Lower leg skin (tissue), 4 donors: ENCODE data around the gene DENND5A. TPM values are rescaled to one million over a fixed set of nuclear protein-coding genes. Genes with fewer than 3 reads are reported as not detected.
"Not testable (repeated sequence)": the region's sequence is repeated elsewhere in the genome, so short reads cannot be mapped to it uniquely, and the experiment has no call there.

ENCODE experiments used
- DNase-seq, 2 donors: peaks; one replicate each; pipeline ENCODE4 v3.0.0-alpha.2; 2019; ENCODE audit warnings: low spot score in 2 of 2
- H3K4me3 ChIP-seq: fragments of 200-600 bp; sonication (generic); 2 replicates; pipeline ENCODE4 v1.5.1; 2017; ENCODE audit warnings: mild to moderate bottlenecking, low read depth; ENCODE audit not compliant: poor library complexity, severe bottlenecking
- CTCF ChIP-seq, 3 donors: fragments of 450-650 bp; IDR thresholded peaks; one replicate each; pipeline ENCODE4 v1.5.1; 2016; ENCODE audit warnings: antibody characterized with exemption in 3 of 3, mild to moderate bottlenecking in 3 of 3, moderate library complexity in 2 of 3
- POLR2A ChIP-seq, 2 donors: fragments of 450-650 bp; IDR thresholded peaks; one replicate each; pipeline ENCODE4 v1.6.1; 2016 to 2017; ENCODE audit warnings: antibody characterized with exemption in 2 of 2, mild to moderate bottlenecking in 1 of 2, moderate library complexity in 1 of 2
- WGBS, 2 donors: methylation state at CpG; one replicate each; pipeline ENCODE4 v1.1.5; 2018; 5-methylcytosine and 5-hydroxymethylcytosine counted together
- intact Hi-C: fragments of 100-400 bp; cut with DNase I; formaldehyde crosslinking; loops from one replicate; pipeline ENCODE4 v1.15.0; 2023; ENCODE audit warnings: low total_unique reads
- total RNA-seq, 4 donors: library from RNA; depleted of rRNA; stranded (reverse); fragments of >200 nt; gene quantifications; one replicate each; pipeline ENCODE4 v1.1.0, GENCODE V29; 2016

Gene DENND5A
- total RNA-seq, 4 donors from 2014 or later, result 21.2 to 34.1 (median 28.7) TPM

- DNase-seq, result no peak
- intact Hi-C loops, result no loop called here
- WGBS, 2 donors, result 87 to 91% methylated on average over 5 of the region's 5 CpGs
- no peak for TF ChIP-seq POLR2A (IDR thresholded peaks at IDR 0.05)
- no peak overlapping the region for H3K4me3 ChIP-seq
Measured at GRCh38 chr11:9214765-9215164, 50.4 kb downstream of the DENND5A start.

- TF ChIP-seq CTCF (IDR thresholded peaks at IDR 0.05), result no peak
- TF ChIP-seq POLR2A (IDR thresholded peaks at IDR 0.05), result no peak
- no peak for DNase-seq
- 94 to 98% methylated on average over 3 of the region's 3 CpGs for WGBS, 2 donors
- intact Hi-C loops, result no loop called here
- H3K4me3 ChIP-seq, result no peak overlapping the region
Measured at GRCh38 chr11:9211322-9211721, 53.8 kb downstream of the DENND5A start.

GRCh38 chr11:9210922-9211320 is 54.2 kb downstream of the DENND5A start:
- H3K4me3 ChIP-seq, result no peak overlapping the region
- no peak for DNase-seq
- no peak for TF ChIP-seq CTCF (IDR thresholded peaks at IDR 0.05)
- no peak for TF ChIP-seq POLR2A (IDR thresholded peaks at IDR 0.05)
- 56 to 60% methylated on average over 1 of the region's 1 CpG for WGBS, 2 donors
- intact Hi-C loops, result no loop called here

GRCh38 chr11:9210224-9210921 is 54.8 kb downstream of the DENND5A start:
- WGBS, 2 donors, result 71% methylated on average over 5 of the region's 5 CpGs
- H3K4me3 ChIP-seq, result no peak overlapping the region
- TF ChIP-seq POLR2A (IDR thresholded peaks at IDR 0.05) (no peak), CTCF (IDR thresholded peaks at IDR 0.05) (no peak)
- intact Hi-C loops, result no loop called here
- no peak for DNase-seq

- H3K4me3 ChIP-seq, DNase-seq, intact Hi-C loops: not testable (repeated sequence)
- WGBS, 2 donors, result 97 to 98% methylated on average over 4 of the region's 4 CpGs
Measured at GRCh38 chr11:9209604-9210003, 55.5 kb downstream of the DENND5A start.

- TF ChIP-seq CTCF (IDR thresholded peaks at IDR 0.05) (no peak), POLR2A (IDR thresholded peaks at IDR 0.05) (no peak)
- intact Hi-C loops, result no loop called here
- H3K4me3 ChIP-seq, result no peak overlapping the region
- DNase-seq, result no peak
- WGBS, 2 donors, result 78% methylated on average over 8 of the region's 8 CpGs
Measured at GRCh38 chr11:9208726-9209501, 56.2 kb downstream of the DENND5A start.
